Gastroesophageal sphincter (tissue), 4 donors: ENCODE data around the gene ARHGAP44. TPM values are rescaled to one million over a fixed set of nuclear protein-coding genes. Genes with fewer than 3 reads are reported as not detected.

ENCODE experiments used
- ATAC-seq: fragments of 150-250 bp; one replicate; pipeline ENCODE4 v1.9.1; 2016; ENCODE audit warnings: mild to moderate bottlenecking, moderate library complexity
- H3K27ac ChIP-seq, 4 donors: fragments of 200-600 bp; sonication (generic) in 3 of 4; 1 replicate in 3 of 4; 2 replicates in 1 of 4; pipeline ENCODE4 v1.5.1; 2016 to 2019
- H3K27me3 ChIP-seq: fragments of 200-600 bp; sonication (generic); one replicate; pipeline ENCODE4 v1.5.1; 2019
- H3K36me3 ChIP-seq, 2 donors: fragments of 200-600 bp; sonication (generic); one replicate each; pipeline ENCODE4 v1.5.1; 2019; ENCODE audit warnings: control low read depth in 1 of 2
- H3K4me1 ChIP-seq, 3 donors: fragments of 200-600 bp; sonication (generic); 1 replicate in 2 of 3; 2 replicates in 1 of 3; pipeline ENCODE4 v1.5.1; 2016 to 2019; ENCODE audit warnings: control low read depth in 2 of 3
- H3K4me3 ChIP-seq, 2 donors: fragments of 200-600 bp; sonication (generic); one replicate each; pipeline ENCODE4 v1.5.1; 2019; ENCODE audit warnings: mild to moderate bottlenecking in 1 of 2, moderate library complexity in 1 of 2
- H3K9me3 ChIP-seq, 3 donors: fragments of 200-600 bp; sonication (generic); one replicate each; pipeline ENCODE4 v1.5.1; 2017 to 2019; ENCODE audit warnings: control low read depth in 2 of 3
- EP300 ChIP-seq: sonication (generic); formaldehyde crosslinking; IDR thresholded peaks from one replicate; pipeline ENCODE4 v1.6.1; 2017; ENCODE audit warnings: antibody characterized with exemption, mild to moderate bottlenecking
- POLR2A ChIP-seq, 2 donors: fragments of 450-650 bp; IDR thresholded peaks; one replicate each; pipeline ENCODE4 v1.6.1; 2017; ENCODE audit warnings: antibody characterized with exemption in 2 of 2, mild to moderate bottlenecking in 2 of 2, moderate library complexity in 1 of 2
- POLR2AphosphoS5 ChIP-seq: sonication (generic); formaldehyde crosslinking; IDR thresholded peaks from one replicate; pipeline ENCODE4 v1.6.1; 2017; ENCODE audit warnings: antibody characterized with exemption
- WGBS, 2 donors: methylation state at CpG; one replicate each; pipeline ENCODE4 v1.1.5; 2018; ENCODE audit warnings: low coverage in 1 of 2; 5-methylcytosine and 5-hydroxymethylcytosine counted together
- total RNA-seq, 4 donors: library from RNA; depleted of rRNA; stranded (reverse); fragments of >200 nt; gene quantifications; one replicate each; pipeline ENCODE4 v1.1.0, GENCODE V29; 2016
- TF ChIP-seq, protein P1 (sequence below), 4 experiments: fragments of 200-600 bp in 2 of 4; fragments of 450-650 bp in 2 of 4; sonication (generic) in 1 of 4; IDR thresholded peaks; one replicate each; pipeline ENCODE4 v1.5.1; 2017 to 2019; ENCODE audit warnings: antibody characterized with exemption in 4 of 4, mild to moderate bottlenecking in 2 of 4, moderate library complexity in 2 of 4

ARHGAP44 gene
- total RNA-seq, 4 donors from 2014 or later, result 4.7 to 12.5 (median 6.5) TPM

DNA sequence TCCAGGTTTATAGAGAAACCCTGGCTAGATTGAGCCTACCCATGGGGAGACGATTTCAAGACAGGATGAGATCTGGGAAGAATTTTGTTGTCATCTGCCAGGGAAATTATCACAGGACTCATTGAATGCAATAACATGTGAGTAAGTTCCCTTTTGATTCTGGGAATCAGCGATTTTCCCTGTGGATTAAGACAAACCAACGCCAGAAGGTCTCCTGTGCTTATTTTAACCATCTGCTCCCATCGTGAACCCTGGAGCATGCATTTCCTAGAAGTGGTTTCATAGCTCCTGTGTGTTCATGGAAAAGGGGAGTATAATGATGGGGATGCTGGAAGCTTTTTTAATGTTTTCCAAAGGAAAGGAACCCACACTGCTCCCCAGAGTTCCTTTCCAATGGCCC lies 21.0 kb upstream of the ARHGAP44 start:
- Histone ChIP-seq H3K27me3 (no peaks in the 10 kb centered on the region), H3K4me3 (no peak overlapping the region), H3K27ac (no peak overlapping the region), H3K4me1 (no peaks in the 10 kb centered on the region), H3K9me3 (no peaks in the 10 kb centered on the region), H3K36me3 (peaks cover 0 to 15% of the 10 kb centered on the region in 2 donors)
- TF ChIP-seq POLR2A (IDR thresholded peaks at IDR 0.05) (no peak), EP300 (no peak), POLR2AphosphoS5 (no peak)
- TF ChIP-seq, protein P1, sequence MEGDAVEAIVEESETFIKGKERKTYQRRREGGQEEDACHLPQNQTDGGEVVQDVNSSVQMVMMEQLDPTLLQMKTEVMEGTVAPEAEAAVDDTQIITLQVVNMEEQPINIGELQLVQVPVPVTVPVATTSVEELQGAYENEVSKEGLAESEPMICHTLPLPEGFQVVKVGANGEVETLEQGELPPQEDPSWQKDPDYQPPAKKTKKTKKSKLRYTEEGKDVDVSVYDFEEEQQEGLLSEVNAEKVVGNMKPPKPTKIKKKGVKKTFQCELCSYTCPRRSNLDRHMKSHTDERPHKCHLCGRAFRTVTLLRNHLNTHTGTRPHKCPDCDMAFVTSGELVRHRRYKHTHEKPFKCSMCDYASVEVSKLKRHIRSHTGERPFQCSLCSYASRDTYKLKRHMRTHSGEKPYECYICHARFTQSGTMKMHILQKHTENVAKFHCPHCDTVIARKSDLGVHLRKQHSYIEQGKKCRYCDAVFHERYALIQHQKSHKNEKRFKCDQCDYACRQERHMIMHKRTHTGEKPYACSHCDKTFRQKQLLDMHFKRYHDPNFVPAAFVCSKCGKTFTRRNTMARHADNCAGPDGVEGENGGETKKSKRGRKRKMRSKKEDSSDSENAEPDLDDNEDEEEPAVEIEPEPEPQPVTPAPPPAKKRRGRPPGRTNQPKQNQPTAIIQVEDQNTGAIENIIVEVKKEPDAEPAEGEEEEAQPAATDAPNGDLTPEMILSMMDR (IDR thresholded peaks at IDR 0.05), result no peak
- no peak for ATAC-seq
- WGBS, 2 donors, result 24 to 79% methylated on average over 3 of the region's 4 CpGs

DNA sequence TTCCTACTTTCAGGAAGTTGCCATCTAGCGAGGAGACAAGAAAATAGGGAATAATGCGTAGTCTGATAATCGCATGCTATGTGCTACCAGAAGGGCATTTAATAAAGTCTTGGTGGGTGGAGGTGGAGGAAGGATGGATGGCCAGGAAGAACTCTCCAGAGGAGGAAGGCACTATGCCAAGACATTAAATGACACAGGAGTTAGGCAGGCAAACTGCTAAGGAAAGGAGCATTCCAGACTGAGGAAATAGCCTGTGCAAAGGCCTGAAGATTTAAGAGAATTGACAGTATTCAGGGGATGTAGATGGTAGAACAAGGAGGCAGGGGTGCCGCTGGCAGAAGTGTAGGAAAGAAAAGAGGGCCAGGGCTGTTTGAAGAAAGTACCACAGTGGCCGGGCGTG lies 19.3 kb upstream of the ARHGAP44 start:
- no peaks in the 10 kb centered on the region for H3K36me3 ChIP-seq
- WGBS, 2 donors, result 78 to 86% methylated on average over 6 of the region's 6 CpGs
- no peak overlapping the region for H3K4me3 ChIP-seq
- TF ChIP-seq POLR2A (IDR thresholded peaks at IDR 0.05) (no peak), POLR2AphosphoS5 (no peak), EP300 (no peak)
- TF ChIP-seq, protein P1 (IDR thresholded peaks at IDR 0.05), result no peak
- H3K27me3 ChIP-seq, result no peaks in the 10 kb centered on the region
- H3K27ac ChIP-seq, result no peak overlapping the region
- ATAC-seq, result no peak
- no peaks in the 10 kb centered on the region for H3K4me1 ChIP-seq
- H3K9me3 ChIP-seq, result no peaks in the 10 kb centered on the region

DNA sequence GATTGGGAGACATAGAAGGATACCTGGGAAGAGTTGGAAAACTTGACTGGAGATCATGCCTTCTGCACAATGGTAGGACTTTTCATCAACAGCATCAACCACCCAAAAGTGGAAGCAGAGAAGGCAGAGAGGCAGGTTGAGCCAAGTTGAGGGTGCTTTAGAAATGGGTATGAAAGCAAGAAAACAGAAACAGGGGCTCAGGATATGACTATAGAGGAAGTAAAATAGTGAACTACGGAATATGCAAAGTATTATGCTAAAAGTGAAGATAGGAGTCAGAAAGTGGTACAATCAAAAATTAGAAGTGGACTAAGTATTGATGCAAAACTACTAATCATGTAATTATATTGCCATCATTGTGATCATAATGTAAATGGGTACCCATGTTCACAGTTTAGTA lies 16.1 kb upstream of the ARHGAP44 start:
- Histone ChIP-seq H3K36me3 (no peaks in the 10 kb centered on the region), H3K4me1 (no peaks in the 10 kb centered on the region), H3K9me3 (no peaks in the 10 kb centered on the region), H3K4me3 (no peak overlapping the region), H3K27ac (no peak overlapping the region), H3K27me3 (no peaks in the 10 kb centered on the region)
- no peak for ATAC-seq
- WGBS, 2 donors, result 50 to 63% methylated on average over 1 of the region's 1 CpG
- TF ChIP-seq EP300, result no peak
- TF ChIP-seq POLR2A (IDR thresholded peaks at IDR 0.05), result no peak
- TF ChIP-seq, protein P1 (IDR thresholded peaks at IDR 0.05), result no peak
- TF ChIP-seq POLR2AphosphoS5, result no peak

DNA sequence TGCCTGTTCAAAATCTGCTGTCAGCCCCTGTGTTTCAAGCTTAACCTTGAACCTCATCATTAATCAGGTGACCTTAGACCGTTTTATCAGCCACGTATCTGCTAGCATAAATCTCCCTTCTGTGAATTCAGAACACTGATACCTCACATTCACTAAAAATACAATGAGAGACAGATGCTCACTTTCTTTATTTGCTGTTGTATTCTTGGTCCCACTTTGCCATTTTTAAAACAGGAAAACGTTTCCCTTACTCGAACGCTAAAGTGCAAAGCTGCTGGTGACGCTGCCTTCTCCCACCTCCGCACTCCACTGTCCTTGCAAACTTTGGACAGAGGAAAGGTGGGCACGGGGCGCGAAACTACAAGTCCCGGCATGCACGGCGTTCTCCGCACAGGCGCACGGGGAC lies 220 bp upstream of the ARHGAP44 start:
- ATAC-seq, result no peak
- no peaks in the 10 kb centered on the region for H3K36me3 ChIP-seq
- peaks cover 0 to 21% (median 7%) of the 10 kb centered on the region in 3 donors for H3K4me1 ChIP-seq
- H3K9me3 ChIP-seq, result no peaks in the 10 kb centered on the region
- H3K4me3 ChIP-seq, result peak overlapping the region; percentile 51 to 78
- 0 to 2% methylated on average over 5 to 6 of the region's 16 CpGs for WGBS, 2 donors
- TF ChIP-seq POLR2AphosphoS5 (no peak), POLR2A (IDR thresholded peaks at IDR 0.05) (no peak), EP300 (no peak)
- TF ChIP-seq, protein P1 (IDR thresholded peaks at IDR 0.05), result no peak
- no peaks in the 10 kb centered on the region for H3K27me3 ChIP-seq
- H3K27ac ChIP-seq, result peak overlapping the region in 3 of 4 donors; percentile 83 to 84 (median 84)

DNA sequence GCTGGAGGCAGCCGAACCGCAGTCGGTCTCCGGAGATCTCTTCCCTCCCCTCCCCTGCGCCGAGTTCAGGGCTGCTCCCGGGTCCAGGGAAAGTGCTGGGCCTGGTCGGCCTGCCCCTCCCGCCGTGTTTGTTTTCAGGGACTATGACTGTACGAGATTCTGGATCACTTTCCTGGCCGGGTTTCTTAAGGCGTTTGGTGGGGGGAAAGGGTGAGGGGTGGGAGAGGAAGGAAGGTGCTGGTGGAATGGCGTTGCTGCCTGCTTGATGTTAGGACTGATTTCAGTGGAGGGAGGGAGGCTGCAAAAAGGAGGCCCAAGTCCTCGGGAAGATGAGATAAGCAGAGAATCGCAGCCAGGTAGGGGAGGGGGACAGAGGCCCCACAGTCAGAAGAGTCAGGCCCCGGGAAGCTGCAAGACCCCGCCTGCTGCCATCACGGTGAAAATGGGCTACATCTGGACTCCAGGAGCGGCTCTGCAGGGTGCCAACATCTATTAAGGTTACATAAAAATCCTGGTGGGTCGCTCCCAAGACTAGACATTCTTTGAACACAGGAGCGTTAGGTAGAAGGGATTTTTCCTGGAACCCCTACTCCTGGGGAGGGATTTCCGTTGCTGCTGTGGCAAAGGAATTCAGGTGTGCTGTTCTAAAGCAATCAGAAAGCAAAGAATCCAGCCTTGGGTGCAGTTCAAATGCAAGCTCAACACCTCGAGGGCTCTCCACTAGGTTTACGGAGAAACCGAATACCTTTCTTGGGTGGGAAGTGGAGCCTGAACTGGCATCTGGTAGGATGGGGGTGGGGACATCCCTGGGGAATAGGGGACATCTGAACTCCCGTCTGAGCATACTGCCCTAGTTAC lies 1.2 kb downstream of the ARHGAP44 start:
- Histone ChIP-seq H3K9me3 (no peaks in the 10 kb centered on the region), H3K4me3 (peak overlapping the region; percentile 51 to 78), H3K27me3 (no peaks in the 10 kb centered on the region), H3K27ac (peak overlapping the region in 1 of 4 donors; percentile 83), H3K36me3 (no peaks in the 10 kb centered on the region), H3K4me1 (peaks cover 0 to 21% (median 7%) of the 10 kb centered on the region in 3 donors)
- no peak for TF ChIP-seq EP300
- no peak for TF ChIP-seq POLR2A (IDR thresholded peaks at IDR 0.05)
- TF ChIP-seq, protein P1 (IDR thresholded peaks at IDR 0.05), result no peak
- TF ChIP-seq POLR2AphosphoS5, result no peak
- ATAC-seq, result no peak
- 38 to 58% methylated on average over 13 to 16 of the region's 27 CpGs for WGBS, 2 donors
